Activated naive CD8-positive, alpha-beta T cell treated with anti-CD3 and anti-CD28 coated beads for 36 hours (primary cell): ENCODE data around the gene SYT6. TPM values are rescaled to one million over a fixed set of nuclear protein-coding genes. Genes with fewer than 3 reads are reported as not detected.

Experiments used
- DNase-seq: peaks from one replicate; pipeline ENCODE4 v3.0.0; 2021
- H3K27ac Mint-ChIP-seq: one replicate; pipeline ENCODE4 v1.8.0; 2022; ENCODE audit warnings: mild to moderate bottlenecking, moderate library complexity, mixed read lengths
- H3K27me3 Mint-ChIP-seq: one replicate; pipeline ENCODE4 v1.8.0; 2022; ENCODE audit warnings: mild to moderate bottlenecking, mixed read lengths
- H3K36me3 Mint-ChIP-seq: one replicate; pipeline ENCODE4 v1.8.0; 2021; ENCODE audit warnings: mild to moderate bottlenecking, mixed read lengths
- H3K4me1 Mint-ChIP-seq: one replicate; pipeline ENCODE4 v1.8.0; 2021; ENCODE audit warnings: mixed read lengths
- H3K4me3 Mint-ChIP-seq: one replicate; pipeline ENCODE4 v1.8.0; 2022; ENCODE audit warnings: mild to moderate bottlenecking, moderate library complexity, mixed read lengths
- H3K9me3 Mint-ChIP-seq: one replicate; pipeline ENCODE4 v1.8.0; 2022; ENCODE audit warnings: mixed read lengths
- total RNA-seq, 2 experiments: library from RNA; stranded (reverse); gene quantifications; one replicate each; pipeline ENCODE4 v1.2.3, GENCODE V29; 2021

The SYT6 gene
- total RNA-seq, 2 experiments from 2014 or later: not detected

- H3K4me3 Mint-ChIP-seq: no peak overlapping the region
- no peaks in the 10 kb centered on the region for H3K9me3 Mint-ChIP-seq
- H3K4me1 Mint-ChIP-seq: no peaks in the 10 kb centered on the region
- no peaks in the 10 kb centered on the region for H3K27me3 Mint-ChIP-seq
- no peak overlapping the region for H3K27ac Mint-ChIP-seq
- no peak for DNase-seq
- no peaks in the 10 kb centered on the region for H3K36me3 Mint-ChIP-seq
Measured at GRCh38 chr1:114094675-114095074, 59.0 kb downstream of the SYT6 start.

- Mint-ChIP-seq H3K9me3 (no peaks in the 10 kb centered on the region), H3K36me3 (no peaks in the 10 kb centered on the region), H3K27ac (no peak overlapping the region), H3K4me1 (peaks cover 2% of the 10 kb centered on the region), H3K4me3 (no peak overlapping the region), H3K27me3 (no peaks in the 10 kb centered on the region)
- DNase-seq: no peak
Measured at GRCh38 chr1:114094363-114094634, 59.4 kb downstream of the SYT6 start.

GRCh38 chr1:114093624-114094362, 59.9 kb downstream of the SYT6 start:
- DNase-seq: no peak
- no peaks in the 10 kb centered on the region for H3K36me3 Mint-ChIP-seq
- H3K27me3 Mint-ChIP-seq: no peaks in the 10 kb centered on the region
- no peaks in the 10 kb centered on the region for H3K9me3 Mint-ChIP-seq
- no peak overlapping the region for H3K27ac Mint-ChIP-seq
- H3K4me3 Mint-ChIP-seq: no peak overlapping the region
- H3K4me1 Mint-ChIP-seq: peaks cover 4% of the 10 kb centered on the region

GRCh38 chr1:114092186-114093062, 61.2 kb downstream of the SYT6 start:
- H3K4me3 Mint-ChIP-seq: no peak overlapping the region
- H3K4me1 Mint-ChIP-seq: peaks cover 4% of the 10 kb centered on the region
- H3K27ac Mint-ChIP-seq: no peak overlapping the region
- H3K27me3 Mint-ChIP-seq: no peaks in the 10 kb centered on the region
- H3K9me3 Mint-ChIP-seq: no peaks in the 10 kb centered on the region
- no peaks in the 10 kb centered on the region for H3K36me3 Mint-ChIP-seq
- DNase-seq: no peak

- Mint-ChIP-seq H3K9me3 (no peaks in the 10 kb centered on the region), H3K4me1 (peaks cover 4% of the 10 kb centered on the region), H3K27ac (no peak overlapping the region), H3K27me3 (no peaks in the 10 kb centered on the region), H3K4me3 (no peak overlapping the region), H3K36me3 (no peaks in the 10 kb centered on the region)
- DNase-seq: no peak
Measured at GRCh38 chr1:114091711-114092110, 62.0 kb downstream of the SYT6 start.

GRCh38 chr1:114090738-114091505, 62.7 kb downstream of the SYT6 start:
- Mint-ChIP-seq H3K4me3 (no peak overlapping the region), H3K27me3 (no peaks in the 10 kb centered on the region), H3K9me3 (no peaks in the 10 kb centered on the region), H3K4me1 (peaks cover 4% of the 10 kb centered on the region), H3K36me3 (no peaks in the 10 kb centered on the region), H3K27ac (no peak overlapping the region)
- no peak for DNase-seq

GRCh38 chr1:114089502-114090138, 64.0 kb downstream of the SYT6 start:
- H3K27me3 Mint-ChIP-seq: no peaks in the 10 kb centered on the region
- no peaks in the 10 kb centered on the region for H3K9me3 Mint-ChIP-seq
- H3K4me1 Mint-ChIP-seq: peaks cover 4% of the 10 kb centered on the region
- no peak overlapping the region for H3K27ac Mint-ChIP-seq
- H3K4me3 Mint-ChIP-seq: no peak overlapping the region
- no peak for DNase-seq
- H3K36me3 Mint-ChIP-seq: no peaks in the 10 kb centered on the region

- Mint-ChIP-seq H3K4me3 (no peak overlapping the region), H3K27ac (no peak overlapping the region), H3K27me3 (no peaks in the 10 kb centered on the region), H3K9me3 (no peaks in the 10 kb centered on the region), H3K4me1 (peaks cover 4% of the 10 kb centered on the region), H3K36me3 (no peaks in the 10 kb centered on the region)
- no peak for DNase-seq
Measured at GRCh38 chr1:114088392-114089299, 65.0 kb downstream of the SYT6 start.

- no peaks in the 10 kb centered on the region for H3K36me3 Mint-ChIP-seq
- no peak overlapping the region for H3K4me3 Mint-ChIP-seq
- DNase-seq: no peak
- H3K4me1 Mint-ChIP-seq: peaks cover 4% of the 10 kb centered on the region
- H3K27me3 Mint-ChIP-seq: no peaks in the 10 kb centered on the region
- no peak overlapping the region for H3K27ac Mint-ChIP-seq
- H3K9me3 Mint-ChIP-seq: no peaks in the 10 kb centered on the region
Measured at GRCh38 chr1:114087495-114087894, 66.2 kb downstream of the SYT6 start.

GRCh38 chr1:114086601-114087368, 66.9 kb downstream of the SYT6 start:
- H3K36me3 Mint-ChIP-seq: no peaks in the 10 kb centered on the region
- no peaks in the 10 kb centered on the region for H3K9me3 Mint-ChIP-seq
- no peaks in the 10 kb centered on the region for H3K27me3 Mint-ChIP-seq
- DNase-seq: no peak
- no peak overlapping the region for H3K4me3 Mint-ChIP-seq
- no peak overlapping the region for H3K27ac Mint-ChIP-seq
- peaks cover 4% of the 10 kb centered on the region for H3K4me1 Mint-ChIP-seq

GRCh38 chr1:114082867-114083585, 70.6 kb downstream of the SYT6 start:
- H3K4me1 Mint-ChIP-seq: no peaks in the 10 kb centered on the region
- no peak overlapping the region for H3K4me3 Mint-ChIP-seq
- H3K9me3 Mint-ChIP-seq: no peaks in the 10 kb centered on the region
- no peaks in the 10 kb centered on the region for H3K27me3 Mint-ChIP-seq
- no peaks in the 10 kb centered on the region for H3K36me3 Mint-ChIP-seq
- no peak for DNase-seq
- H3K27ac Mint-ChIP-seq: no peak overlapping the region

- no peak overlapping the region for H3K27ac Mint-ChIP-seq
- H3K9me3 Mint-ChIP-seq: no peaks in the 10 kb centered on the region
- H3K4me1 Mint-ChIP-seq: no peaks in the 10 kb centered on the region
- DNase-seq: no peak
- H3K36me3 Mint-ChIP-seq: no peaks in the 10 kb centered on the region
- H3K4me3 Mint-ChIP-seq: no peak overlapping the region
- no peaks in the 10 kb centered on the region for H3K27me3 Mint-ChIP-seq
Measured at GRCh38 chr1:114082304-114082630, 71.4 kb downstream of the SYT6 start.
